Neuronal stem cell (in vitro differentiated cells): ENCODE measurements around the gene AGO1.
"Not testable (repeated sequence)": the region's sequence is repeated elsewhere in the genome, so short reads cannot be mapped to it uniquely, and the experiment has no call there.

Experiments
- DNase-seq: peaks from one replicate; pipeline ENCODE4 v3.0.0-alpha.2; 2013; ENCODE audit warnings: low spot score
- H2AFZ ChIP-seq: one replicate; pipeline ENCODE4 v1.6.1; 2013; ENCODE audit warnings: mild to moderate bottlenecking, low read length, inconsistent platforms
- H2AK5ac ChIP-seq: 2 replicates; pipeline ENCODE4 v1.6.1; 2013; ENCODE audit warnings: low read depth, mild to moderate bottlenecking, inconsistent platforms, low read length, moderate library complexity, mixed read lengths
- H2BK120ac ChIP-seq: 2 replicates; pipeline ENCODE4 v1.6.1; 2013; ENCODE audit warnings: low read depth, mild to moderate bottlenecking, inconsistent platforms, low read length, moderate library complexity, mixed read lengths
- H2BK12ac ChIP-seq: one replicate; pipeline ENCODE4 v1.6.1; 2013; ENCODE audit warnings: low read length, inconsistent platforms
- H2BK15ac ChIP-seq: 2 replicates; pipeline ENCODE4 v1.6.1; 2013; ENCODE audit warnings: mild to moderate bottlenecking, low read length, inconsistent platforms, mixed read lengths
- H2BK5ac ChIP-seq: one replicate; pipeline ENCODE4 v1.6.1; 2013; ENCODE audit warnings: inconsistent platforms, mild to moderate bottlenecking, low read length, moderate library complexity
- H3K14ac ChIP-seq: one replicate; pipeline ENCODE4 v1.6.1; 2013; ENCODE audit warnings: low read length, inconsistent platforms
- H3K18ac ChIP-seq: 2 replicates; pipeline ENCODE4 v1.6.1; 2013; ENCODE audit warnings: low read length, inconsistent platforms
- H3K23ac ChIP-seq: 2 replicates; pipeline ENCODE4 v1.6.1; 2013; ENCODE audit warnings: low read depth, mild to moderate bottlenecking, mixed read lengths, low read length, inconsistent platforms; ENCODE audit not compliant: poor library complexity
- H3K27ac ChIP-seq: replicated peaks from 3 replicates; pipeline ENCODE4 v1.5.1; 2013; ENCODE audit warnings: low read length, inconsistent platforms
- H3K27me3 ChIP-seq, 3 experiments: 2 replicates each; pipeline ENCODE4 v1.6.1; 2013; ENCODE audit warnings: low read length in 3 of 3, mild to moderate bottlenecking in 2 of 3, inconsistent platforms in 1 of 3, low read depth in 1 of 3, mixed read lengths in 1 of 3, moderate library complexity in 1 of 3; ENCODE audit not compliant: control insufficient read depth in 3 of 3, insufficient read depth in 3 of 3
- H3K36me3 ChIP-seq, 2 donors: replicated peaks in 1 of 2; 2 replicates each; pipeline ENCODE4 v1.6.1; 2013; ENCODE audit warnings: low read length in 2 of 2; ENCODE audit not compliant: control insufficient read depth in 2 of 2, insufficient read depth in 2 of 2
- H3K4ac ChIP-seq: 2 replicates; pipeline ENCODE4 v1.6.1; 2013; ENCODE audit warnings: inconsistent platforms, mild to moderate bottlenecking, low read length, moderate library complexity
- H3K4me1 ChIP-seq, 2 donors: 1 replicate in 1 of 2; 2 replicates in 1 of 2; pipeline ENCODE4 v1.6.1; 2013; ENCODE audit warnings: low read length in 2 of 2, low read depth in 1 of 2; ENCODE audit not compliant: control insufficient read depth in 2 of 2, insufficient read depth in 1 of 2
- H3K4me2 ChIP-seq: one replicate; pipeline ENCODE4 v1.6.1; 2013; ENCODE audit warnings: mild to moderate bottlenecking, low read length, inconsistent platforms; ENCODE audit not compliant: insufficient read depth, poor library complexity, severe bottlenecking
- H3K4me3 ChIP-seq, 2 donors: 2 replicates each; pipeline ENCODE4 v1.5.1; 2013; ENCODE audit warnings: low read length in 2 of 2, mild to moderate bottlenecking in 2 of 2, inconsistent platforms in 1 of 2, moderate library complexity in 1 of 2
- H3K79me1 ChIP-seq: one replicate; pipeline ENCODE4 v1.6.1; 2013; ENCODE audit warnings: low read depth, mild to moderate bottlenecking, inconsistent platforms, low read length, moderate library complexity
- H3K9ac ChIP-seq: one replicate; pipeline ENCODE4 v1.6.1; 2013; ENCODE audit warnings: mild to moderate bottlenecking, low read depth, low read length, inconsistent platforms; ENCODE audit not compliant: poor library complexity
- H3K9me3 ChIP-seq, 2 donors: replicated peaks in 1 of 2; 2 replicates each; pipeline versions ENCODE3 to v1.6.1; 2013; ENCODE audit warnings: low read length in 2 of 2, mild to moderate bottlenecking in 2 of 2, inconsistent platforms in 1 of 2, low read depth in 1 of 2, mixed read lengths in 1 of 2, moderate library complexity in 1 of 2; ENCODE audit not compliant: control insufficient read depth in 2 of 2, insufficient read depth in 1 of 2
- H4K8ac ChIP-seq: one replicate; pipeline ENCODE4 v1.6.1; 2013; ENCODE audit warnings: low read depth, mild to moderate bottlenecking, inconsistent platforms, low read length, moderate library complexity
- H4K91ac ChIP-seq: one replicate; pipeline ENCODE4 v1.6.1; 2013; ENCODE audit warnings: low read length, low read depth, mild to moderate bottlenecking, inconsistent platforms; ENCODE audit not compliant: poor library complexity
- WGBS, 2 donors: extraction: QIAGEN DNeasy Blood & Tissue Kit; methylation state at CpG; one replicate each; pipeline ENCODE4 v1.1.7; 2013; ENCODE audit warnings: missing lambda C conversion rate in 2 of 2, mixed read lengths in 1 of 2; ENCODE audit not compliant: insufficient read length in 2 of 2, insufficient replicate concordance in 1 of 2; ENCODE audit errors: extremely low coverage in 2 of 2; 5-methylcytosine and 5-hydroxymethylcytosine counted together

The AGO1 gene

GRCh38 chr1:35964277-35964676 is 81.3 kb downstream of the AGO1 start:
- not testable (repeated sequence) for H2BK12ac ChIP-seq, H3K14ac ChIP-seq, H3K18ac ChIP-seq, H3K4me3 ChIP-seq, H4K91ac ChIP-seq, H3K4me2 ChIP-seq, H4K8ac ChIP-seq, H3K79me1 ChIP-seq, H2AK5ac ChIP-seq, H2BK5ac ChIP-seq, H2BK120ac ChIP-seq, H3K9me3 ChIP-seq, H3K4me1 ChIP-seq, H3K27me3 ChIP-seq, H3K23ac ChIP-seq, H2BK15ac ChIP-seq, H2AFZ ChIP-seq, DNase-seq, H3K9ac ChIP-seq, H3K27ac ChIP-seq, H3K4ac ChIP-seq
- peaks cover 1 to 32% of the 10 kb centered on the region in 2 donors for H3K36me3 ChIP-seq
- no CpG with 5 or more reads among the region's 1 CpG for WGBS, 2 donors

DNA sequence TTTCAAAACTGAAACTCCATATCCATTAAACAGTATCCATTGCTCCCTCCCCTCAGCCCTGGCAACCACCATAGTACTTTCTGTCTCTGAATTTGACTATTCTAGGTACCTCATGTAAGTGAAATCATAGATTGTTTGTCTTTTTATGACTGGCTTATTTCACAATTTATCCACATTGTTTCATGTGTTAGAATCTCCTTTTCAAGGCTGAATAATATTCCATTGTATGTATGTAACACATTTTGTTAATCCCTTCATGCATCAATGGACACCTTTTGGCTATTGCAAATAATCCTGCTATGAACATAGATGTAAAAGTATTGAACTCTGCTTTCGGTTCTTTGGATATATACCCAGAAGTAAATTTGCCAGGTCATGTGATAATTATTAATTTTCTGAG is 85.4 kb downstream of the AGO1 start:
- Histone ChIP-seq H3K4me3 (no peak overlapping the region), H2AFZ (no peak overlapping the region), H3K4me2 (no peak overlapping the region)

GRCh38 chr1:35971601-35972000 is 88.6 kb downstream of the AGO1 start:
- no peak overlapping the region for H3K18ac ChIP-seq
- H3K36me3 ChIP-seq: peaks cover 5 to 94% of the 10 kb centered on the region in 2 donors
- no peaks in the 10 kb centered on the region for H3K79me1 ChIP-seq
- H3K4me2 ChIP-seq: no peak overlapping the region
- H2BK120ac ChIP-seq: no peak overlapping the region
- H3K9me3 ChIP-seq: peaks cover 0 to 7% of the 10 kb centered on the region in 2 donors
- no peak for DNase-seq
- no peak overlapping the region for H3K9ac ChIP-seq
- H3K27me3 ChIP-seq: no peaks in the 10 kb centered on the region
- H3K4me3 ChIP-seq: no peak overlapping the region
- H2BK12ac ChIP-seq: no peak overlapping the region
- no peak overlapping the region for H2BK15ac ChIP-seq
- H3K14ac ChIP-seq: no peak overlapping the region
- H3K4ac ChIP-seq: no peak overlapping the region
- no peak overlapping the region for H2BK5ac ChIP-seq
- H2AFZ ChIP-seq: no peak overlapping the region
- no peak overlapping the region for H4K91ac ChIP-seq
- WGBS, 2 donors: no CpG with 5 or more reads among the region's 2 CpGs
- H2AK5ac ChIP-seq: no peak overlapping the region
- H3K23ac ChIP-seq: no peak overlapping the region
- no peak overlapping the region for H4K8ac ChIP-seq
- no peaks in the 10 kb centered on the region for H3K4me1 ChIP-seq
- no peak overlapping the region for H3K27ac ChIP-seq

More for the DNA sequence above, 85.4 kb downstream of the AGO1 start:
- H3K14ac ChIP-seq: no peak overlapping the region
- H3K27me3 ChIP-seq: no peaks in the 10 kb centered on the region
- H3K9me3 ChIP-seq: peaks cover 0 to 3% of the 10 kb centered on the region in 2 donors
- no peak overlapping the region for H2BK15ac ChIP-seq
- H3K79me1 ChIP-seq: no peaks in the 10 kb centered on the region
- no peak overlapping the region for H4K8ac ChIP-seq
- no peak overlapping the region for H3K18ac ChIP-seq
- no peak overlapping the region for H3K4ac ChIP-seq
- H3K27ac ChIP-seq: no peak overlapping the region
- no peaks in the 10 kb centered on the region for H3K4me1 ChIP-seq
- H3K36me3 ChIP-seq: peaks cover 5 to 62% of the 10 kb centered on the region in 2 donors
- no peak overlapping the region for H3K9ac ChIP-seq
- H2AK5ac ChIP-seq: no peak overlapping the region
- no peak overlapping the region for H2BK5ac ChIP-seq
- no peak overlapping the region for H3K23ac ChIP-seq
- WGBS, 2 donors: no CpG with 5 or more reads among the region's 1 CpG
- DNase-seq: no peak
- no peak overlapping the region for H2BK12ac ChIP-seq
- H2BK120ac ChIP-seq: no peak overlapping the region
- H4K91ac ChIP-seq: no peak overlapping the region

DNA sequence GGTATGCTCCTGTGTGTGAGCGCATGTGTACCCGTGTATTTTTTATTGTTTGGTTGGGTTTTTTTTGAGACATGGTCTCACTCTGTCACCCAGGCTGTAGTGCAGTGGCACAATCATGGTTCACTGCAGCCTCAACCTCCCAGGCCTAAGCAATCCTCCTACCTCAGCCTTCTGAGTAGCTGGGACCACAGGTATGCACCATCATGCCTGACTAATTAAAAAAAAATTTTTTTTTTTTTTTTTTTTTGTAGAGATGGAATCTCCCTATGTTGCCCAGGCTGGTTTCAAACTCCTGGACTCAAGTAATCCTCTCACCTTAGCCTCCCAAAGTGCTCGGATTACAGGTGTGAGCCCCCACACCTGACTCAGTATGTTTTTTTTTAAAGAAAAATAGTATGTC is 89.6 kb downstream of the AGO1 start:
- H3K27me3 ChIP-seq, DNase-seq, H3K23ac ChIP-seq, H2AFZ ChIP-seq, H3K4me2 ChIP-seq, H2BK15ac ChIP-seq, H3K14ac ChIP-seq, H4K8ac ChIP-seq, H3K9me3 ChIP-seq, H3K4me1 ChIP-seq, H2BK120ac ChIP-seq, H4K91ac ChIP-seq, H3K9ac ChIP-seq, H2BK5ac ChIP-seq, H2BK12ac ChIP-seq, H3K4me3 ChIP-seq, H3K27ac ChIP-seq, H3K18ac ChIP-seq, H2AK5ac ChIP-seq, H3K79me1 ChIP-seq, H3K4ac ChIP-seq: not testable (repeated sequence)
- no CpG with 5 or more reads among the region's 3 CpGs for WGBS, 2 donors
- peaks cover 5 to 96% of the 10 kb centered on the region in 2 donors for H3K36me3 ChIP-seq
